ENCODE results near the gene JARID2. TPM values are rescaled to one million over a fixed set of nuclear protein-coding genes. Genes with fewer than 3 reads are reported as not detected.
A peak's percentile ranks its signal among the peaks of the same experiment; 100 is the strongest.

JARID2 gene
- total and polyA plus RNA-seq, 9 of the 15 experiments (the other 6 are each of a cell fraction or from before 2014, with no cell fraction given), result 5.0 to 29.0 (median 15.6) TPM

GRCh38 chr6:15509335-15509933, 263.6 kb downstream of the JARID2 start (continued):
- TF ChIP-seq HEY1 (CRISPR knock-in tag; IDR thresholded peaks at IDR 0.05; ENCODE audit: borderline replicate concordance), result peak; percentile 5; the same call in 1 of the 2 replicates
- TF ChIP-seq ZNF592 (IDR thresholded peaks at IDR 0.05), result peak; percentile 96
- TF ChIP-seq E2F6 (IDR thresholded peaks at IDR 0.05; ENCODE audit: borderline replicate concordance in 1 of 2, extremely low read depth in 1 of 2, insufficient read depth in 1 of 2, insufficient read length in 1 of 2, low read depth in 1 of 2, low read length in 1 of 2, poor library complexity in 1 of 2, severe bottlenecking in 1 of 2), result peak in 1 of 2 experiments; percentile 25
- peak; percentile 41 for TF ChIP-seq DACH1 (IDR thresholded peaks at IDR 0.05; ENCODE audit: partially characterized antibody)
- no peak for TF ChIP-seq FOXA3 (CRISPR knock-in tag; conservative IDR thresholded peaks at IDR 0.05 in 1 of 2, IDR thresholded peaks at IDR 0.05 in 1 of 2)
- peak; percentile 53 for TF ChIP-seq ZFX (CRISPR knock-in tag; IDR thresholded peaks at IDR 0.05)
- 0 out of 2 replicates have a peak, but pooled peaks have one; percentile 26 for TF ChIP-seq HIVEP1 (CRISPR knock-in tag; IDR thresholded peaks at IDR 0.05)
- no peak for TF ChIP-seq FOXA1 (IDR thresholded peaks at IDR 0.05; ENCODE audit: borderline replicate concordance)
- TF ChIP-seq NFRKB (IDR thresholded peaks at IDR 0.05; ENCODE audit: low read depth), result peak; percentile 79
- peak in 1 of 2 experiments; percentile 68; a peak in 2 of 4 replicates for TF ChIP-seq MNT (conservative IDR thresholded peaks at IDR 0.05)
- peak; percentile 88 for TF ChIP-seq JUN (IDR thresholded peaks at IDR 0.05; ENCODE audit: borderline replicate concordance, low read depth, low read length)
- no peak for TF ChIP-seq JUN (CRISPR knock-in tag; IDR thresholded peaks at IDR 0.05; ENCODE audit: borderline replicate concordance)
- TF ChIP-seq ZFP1 (CRISPR knock-in tag; IDR thresholded peaks at IDR 0.05), result no peak
- TF ChIP-seq MTA3 (IDR thresholded peaks at IDR 0.05; ENCODE audit: borderline replicate concordance), result peak; percentile 66; the same call in 1 of the 2 replicates
- no peak for TF ChIP-seq ARID3A (IDR thresholded peaks at IDR 0.05; ENCODE audit: borderline replicate concordance, low read depth, low read length)
- peak; percentile 55; the same call in 1 of the 2 replicates for TF ChIP-seq CREB1 (IDR thresholded peaks at IDR 0.05)
- no peak for TF ChIP-seq CREB1 (CRISPR knock-in tag; IDR thresholded peaks at IDR 0.05)
- no peak for TF ChIP-seq SP1 (CRISPR knock-in tag; IDR thresholded peaks at IDR 0.05)
- peak; percentile 17; the same call in 1 of the 2 replicates for TF ChIP-seq POLR2H (tag; IDR thresholded peaks at IDR 0.05; ENCODE audit: low read depth)

All from K562 (cell line).